Islet of Langerhans (tissue), 1 donor: Measurements from ENCODE around the gene CABCOCO1.
A peak's percentile ranks its signal among the peaks of the same experiment; 100 is the strongest.
"Not testable (repeated sequence)": the region's sequence is repeated elsewhere in the genome, so short reads cannot be mapped to it uniquely, and the experiment has no call there.

ENCODE experiments used
- FAIRE-seq: peaks from one replicate; lab custom pipeline; 2011; peaks lifted over from hg19 to GRCh38; lab: Jason Lieb, UNC

CABCOCO1 gene

DNA sequence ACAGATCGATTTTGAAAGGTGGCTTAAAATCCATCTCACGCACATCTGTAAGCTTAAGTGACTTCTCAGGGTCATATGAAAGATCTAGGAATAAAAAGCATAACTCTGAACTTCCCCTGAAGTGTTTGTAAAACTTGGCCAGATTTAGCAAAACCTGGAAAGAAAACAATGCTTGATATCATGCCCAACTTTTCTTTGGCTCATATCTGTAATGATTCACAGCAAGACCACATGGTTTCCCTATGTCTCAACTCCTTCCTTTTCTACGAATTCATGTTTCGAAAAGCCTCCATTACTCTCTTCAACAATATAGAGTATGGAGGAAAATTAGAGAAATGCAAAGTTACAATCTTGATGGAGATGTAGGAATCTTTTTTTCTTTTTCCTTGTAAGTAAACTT lies 20.1 kb upstream of the CABCOCO1 start:
- peak; percentile 21 for FAIRE-seq

- no peak for FAIRE-seq
Observed at GRCh38 chr10:61643316-61643751, 19.4 kb upstream of the CABCOCO1 start.

GRCh38 chr10:61653699-61654098 lies 9.0 kb upstream of the CABCOCO1 start:
- no peak for FAIRE-seq

- no peak for FAIRE-seq
Observed at GRCh38 chr10:61655335-61655851, 7.3 kb upstream of the CABCOCO1 start.

DNA sequence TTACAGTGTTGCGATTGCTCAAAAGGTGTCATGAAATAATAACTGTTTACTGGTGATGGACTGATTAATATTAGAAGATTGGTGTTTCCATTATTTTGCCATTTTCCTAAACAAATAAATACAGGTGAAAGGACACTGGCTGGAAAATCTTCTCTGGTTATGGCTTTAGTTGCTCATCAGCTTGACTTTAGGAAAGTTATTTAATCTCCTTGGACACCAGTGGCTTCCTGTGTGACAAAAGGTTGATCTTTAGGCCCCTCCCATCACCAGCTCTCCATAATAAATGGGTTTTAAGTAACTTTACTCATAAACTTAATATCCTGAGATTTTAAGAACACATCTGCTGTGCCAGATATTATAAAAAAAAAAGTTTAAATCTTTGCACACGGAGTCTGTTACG lies 737 bp downstream of the CABCOCO1 start:
- no peak for FAIRE-seq

- FAIRE-seq: no peak
Observed at GRCh38 chr10:61664985-61665384, 2.3 kb downstream of the CABCOCO1 start.

DNA sequence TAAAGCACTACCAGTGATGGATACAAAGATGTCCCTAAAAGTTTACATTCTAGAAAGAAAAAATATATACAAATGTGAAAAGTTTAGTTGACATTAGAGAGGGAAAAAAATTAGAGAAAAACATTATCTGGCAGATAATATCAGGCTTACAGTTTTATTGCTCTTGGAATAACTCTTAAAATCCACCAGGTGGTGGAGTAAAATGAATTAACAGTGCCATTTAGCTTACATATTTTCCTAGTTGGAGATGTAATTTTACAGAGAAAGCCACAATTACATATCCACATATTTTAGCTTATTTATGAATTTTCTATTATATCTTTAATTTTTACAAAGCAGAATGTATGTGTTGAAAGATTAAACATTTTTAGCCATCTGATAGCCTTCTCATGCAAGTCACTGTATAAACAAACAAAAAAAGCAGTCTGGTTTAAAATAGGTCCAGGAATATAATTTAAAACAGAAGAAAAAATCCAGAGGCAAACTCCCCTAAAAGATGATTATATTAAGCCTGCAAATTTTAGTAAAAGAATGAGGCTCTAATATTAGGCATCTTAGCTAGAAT lies 6.5 kb downstream of the CABCOCO1 start:
- FAIRE-seq: no peak

DNA sequence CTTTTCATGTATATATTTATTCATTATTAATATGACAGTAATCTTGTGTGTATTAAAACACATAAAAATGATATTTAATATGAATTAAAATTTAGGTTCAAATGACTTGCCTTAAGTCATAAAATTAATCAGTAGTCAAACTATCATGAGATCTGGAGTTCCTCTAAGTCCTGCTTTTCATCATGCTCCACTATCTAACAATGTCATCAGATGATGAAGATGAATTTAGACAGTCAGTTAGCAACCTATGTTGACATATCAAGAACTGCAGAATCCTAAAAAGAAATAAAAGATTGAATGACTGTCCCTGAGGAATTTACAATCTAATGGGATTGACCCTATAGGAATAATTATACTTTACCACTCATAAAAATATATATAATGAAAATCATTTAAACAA lies 7.1 kb downstream of the CABCOCO1 start:
- peak; percentile 45 for FAIRE-seq

GRCh38 chr10:61673360-61673759 lies 10.6 kb downstream of the CABCOCO1 start:
- FAIRE-seq: no peak

DNA sequence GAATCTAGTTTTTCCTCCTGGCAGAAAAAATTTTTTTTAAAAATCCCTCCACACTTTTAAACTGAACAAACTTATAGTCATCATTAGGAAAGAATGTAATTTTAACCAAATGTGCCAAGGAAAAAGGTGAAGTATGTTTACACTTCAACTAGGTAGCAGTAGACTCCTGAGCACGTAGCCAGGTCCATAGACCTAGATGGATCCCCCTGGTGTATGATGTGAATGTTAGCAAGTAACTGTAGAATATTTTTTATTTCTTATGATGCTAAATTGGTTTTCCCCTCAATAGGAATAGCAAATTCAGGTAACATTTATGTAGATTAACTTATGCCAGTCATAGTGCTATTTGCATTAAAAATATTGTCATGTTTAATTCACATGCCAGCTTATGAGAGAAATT lies 19.6 kb downstream of the CABCOCO1 start:
- FAIRE-seq: no peak

DNA sequence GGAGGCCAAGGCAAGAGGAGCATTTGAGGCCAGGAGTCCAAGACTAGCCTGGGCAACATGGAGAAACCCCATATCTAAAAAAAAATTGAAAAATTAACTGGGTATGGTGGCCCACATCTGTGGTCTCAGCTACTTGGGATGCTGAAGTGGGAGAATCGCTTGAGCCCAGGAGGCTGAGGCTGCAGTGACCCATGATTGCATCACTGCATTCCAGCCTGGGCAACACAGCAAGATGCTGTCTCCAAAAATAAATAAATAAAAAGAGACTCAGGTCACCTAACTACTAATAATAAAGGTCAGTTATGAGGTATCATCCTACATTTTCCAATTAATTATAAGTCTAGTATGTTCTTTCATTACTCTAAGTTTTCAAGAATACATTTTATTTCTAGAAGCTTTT lies 20.6 kb downstream of the CABCOCO1 start:
- no peak for FAIRE-seq

DNA sequence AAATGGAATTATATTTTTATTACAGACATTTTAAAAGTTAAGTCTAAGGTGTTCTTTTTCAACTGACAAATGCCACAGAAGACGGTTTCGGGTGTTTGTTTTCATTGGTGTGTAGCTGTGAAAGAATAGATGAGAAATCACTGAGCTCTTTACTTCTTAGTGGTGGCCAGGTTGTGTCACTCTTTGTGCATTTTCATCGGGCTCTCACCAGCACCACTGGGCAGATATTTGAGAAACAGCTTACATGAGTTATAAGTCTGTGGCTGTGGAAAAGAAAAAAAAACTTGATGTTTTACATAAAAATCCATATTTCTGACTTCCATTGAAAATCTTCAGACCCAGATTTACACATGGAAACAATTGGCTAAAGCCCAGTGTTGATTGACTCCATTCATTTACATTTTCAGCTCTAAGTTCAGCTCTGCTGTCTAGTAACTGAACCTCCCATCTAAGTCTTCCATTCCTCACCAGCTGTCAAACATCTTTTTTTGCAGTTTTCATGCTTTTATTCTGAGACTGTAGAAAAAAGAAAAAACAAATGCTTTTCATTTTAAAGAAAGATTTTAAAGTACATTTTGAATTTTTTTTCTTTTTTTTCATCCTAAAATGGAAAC lies 22.3 kb downstream of the CABCOCO1 start:
- no peak for FAIRE-seq

GRCh38 chr10:61688551-61689308 lies 26.0 kb downstream of the CABCOCO1 start:
- no peak for FAIRE-seq

DNA sequence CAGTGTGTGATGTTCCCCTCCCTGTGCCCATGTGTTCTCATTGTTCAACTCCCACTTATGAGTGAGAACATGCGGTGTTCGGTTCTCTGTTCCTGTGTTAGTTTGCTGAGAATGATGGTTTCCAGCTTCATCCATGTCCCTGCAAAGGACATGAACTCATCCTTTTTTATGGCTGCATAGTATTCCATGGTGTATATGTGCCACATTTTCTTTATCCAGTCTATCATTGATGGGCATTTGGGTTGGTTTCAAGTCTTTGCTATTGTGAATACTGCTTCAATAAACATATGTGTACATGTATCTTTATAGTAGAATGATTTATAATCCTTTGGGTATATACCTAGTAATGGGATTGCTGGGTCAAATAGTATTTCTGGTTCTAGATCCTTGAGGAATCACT lies 28.9 kb downstream of the CABCOCO1 start:
- FAIRE-seq: not testable (repeated sequence)

DNA sequence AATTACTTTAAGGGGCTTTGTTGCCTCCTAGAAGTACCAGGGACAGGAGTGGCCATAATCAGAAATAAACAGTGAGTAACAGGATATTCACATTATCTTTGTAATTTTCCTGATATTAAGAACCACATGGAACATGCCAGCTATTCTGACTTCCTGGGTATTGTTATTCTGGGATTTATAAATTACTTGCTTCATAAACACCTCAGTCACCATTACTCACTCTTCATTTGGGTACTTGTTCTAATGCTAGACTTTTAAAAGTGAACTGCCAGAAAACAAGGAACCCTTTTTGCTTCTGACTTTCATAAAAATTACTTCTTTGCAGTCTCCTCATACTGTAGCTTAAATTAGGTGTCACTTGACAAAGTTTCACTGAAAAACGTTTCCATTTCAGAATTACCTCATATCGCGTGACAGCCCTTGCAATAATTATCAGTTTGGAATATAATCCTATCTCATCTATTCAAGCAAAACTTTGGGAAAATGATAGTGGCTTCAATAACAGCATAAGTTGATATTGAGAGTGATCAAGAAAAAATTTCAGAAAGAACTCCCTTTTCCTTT lies 29.8 kb downstream of the CABCOCO1 start:
- no peak for FAIRE-seq

- FAIRE-seq: no peak
Observed at GRCh38 chr10:61698968-61699655, 36.4 kb downstream of the CABCOCO1 start.

- FAIRE-seq: peak; percentile 36
Observed at GRCh38 chr10:61701055-61701705, 38.5 kb downstream of the CABCOCO1 start.

- FAIRE-seq: no peak
Observed at GRCh38 chr10:61701706-61702105, 39.0 kb downstream of the CABCOCO1 start.

- no peak for FAIRE-seq
Observed at GRCh38 chr10:61702584-61702983, 39.9 kb downstream of the CABCOCO1 start.

DNA sequence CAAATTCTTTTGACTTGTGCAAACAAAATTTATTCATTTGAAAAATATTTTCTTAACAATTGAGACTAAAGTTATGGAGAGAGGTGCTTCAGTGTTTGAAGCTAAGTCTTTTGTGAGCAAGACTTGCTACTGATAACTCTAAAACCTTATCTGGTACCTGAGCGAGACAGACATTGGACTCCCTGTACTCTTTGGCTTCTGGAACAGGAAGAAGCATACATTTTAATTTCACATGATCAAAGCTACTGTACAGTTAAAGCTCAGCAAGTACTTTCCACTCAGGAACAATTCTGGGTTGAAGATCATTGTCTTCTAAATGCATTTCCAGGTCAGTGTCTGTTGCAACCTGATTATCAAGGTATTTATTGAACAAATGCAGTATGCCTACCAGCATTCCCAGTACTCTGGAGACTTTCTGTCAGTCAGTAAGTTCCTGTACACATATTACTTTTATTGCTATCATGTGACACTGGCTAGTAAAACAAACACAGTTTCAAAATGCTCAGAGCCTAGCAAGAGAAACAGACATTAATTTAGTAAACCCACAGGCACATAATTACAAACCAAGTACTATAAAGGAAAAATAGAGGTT lies 42.4 kb downstream of the CABCOCO1 start:
- no peak for FAIRE-seq

GRCh38 chr10:61708846-61709245 lies 46.1 kb downstream of the CABCOCO1 start:
- peak; percentile 9 for FAIRE-seq

- FAIRE-seq: not testable (repeated sequence)
Observed at GRCh38 chr10:61712105-61712504, 49.4 kb downstream of the CABCOCO1 start.
